ENCODE results near the gene TYROBP.
"Not testable (repeated sequence)": the region's sequence is repeated elsewhere in the genome, so short reads cannot be mapped to it uniquely, and the experiment has no call there.

Gene TYROBP

DNA sequence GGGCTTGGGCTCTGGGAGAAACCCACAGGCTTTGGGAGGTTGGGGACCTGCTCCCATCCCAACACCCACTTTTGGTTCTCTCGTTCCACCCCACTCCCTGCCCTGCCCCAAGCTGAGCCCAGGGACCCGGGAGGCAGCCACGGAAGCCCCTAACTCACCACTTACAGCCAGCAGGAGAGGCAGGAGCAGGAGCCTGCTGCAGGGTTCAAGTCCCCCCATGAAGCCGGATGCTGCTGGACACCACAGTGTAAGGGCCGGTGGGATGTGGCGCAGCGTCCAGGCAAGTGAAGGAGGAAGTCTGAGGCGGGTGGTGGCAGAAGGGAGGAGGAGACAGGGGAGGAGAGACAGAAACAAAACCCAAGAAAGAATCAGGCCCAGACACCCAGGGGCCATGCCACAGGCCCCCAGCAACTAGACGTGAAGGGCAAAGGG, at the start of gene TYROBP:
TYROBP (minus strand) TSS at position 286 of the 432 bp plus-strand sequence; CDS start at position 219, 67 bp downstream.
- in situ Hi-C loops (cut with MboI; ENCODE audit: low sequenced_read_pairs): no loop called here

DNA sequence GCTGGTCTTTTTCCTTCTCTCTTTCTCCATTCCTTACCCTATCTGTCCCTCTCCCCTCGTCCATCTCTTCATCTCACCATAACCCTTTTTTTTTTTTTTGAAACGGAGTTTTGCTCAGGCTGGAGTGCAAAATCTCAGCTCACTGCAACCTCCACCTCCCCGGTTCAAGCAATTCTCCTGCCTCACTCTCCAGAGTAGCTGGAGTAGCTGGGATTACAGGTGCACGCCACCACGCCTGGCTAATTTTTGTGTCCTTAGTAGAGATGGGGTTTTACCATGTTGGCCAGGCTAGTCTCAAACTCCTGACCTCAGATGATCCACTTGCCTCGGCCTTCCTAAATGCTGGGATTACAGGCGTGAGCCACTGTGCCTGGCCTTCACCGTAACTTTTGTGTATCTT, 49.3 kb upstream of the TYROBP start:
- in situ Hi-C loops (cut with MboI; ENCODE audit: low sequenced_read_pairs): not testable (repeated sequence)

DNA sequence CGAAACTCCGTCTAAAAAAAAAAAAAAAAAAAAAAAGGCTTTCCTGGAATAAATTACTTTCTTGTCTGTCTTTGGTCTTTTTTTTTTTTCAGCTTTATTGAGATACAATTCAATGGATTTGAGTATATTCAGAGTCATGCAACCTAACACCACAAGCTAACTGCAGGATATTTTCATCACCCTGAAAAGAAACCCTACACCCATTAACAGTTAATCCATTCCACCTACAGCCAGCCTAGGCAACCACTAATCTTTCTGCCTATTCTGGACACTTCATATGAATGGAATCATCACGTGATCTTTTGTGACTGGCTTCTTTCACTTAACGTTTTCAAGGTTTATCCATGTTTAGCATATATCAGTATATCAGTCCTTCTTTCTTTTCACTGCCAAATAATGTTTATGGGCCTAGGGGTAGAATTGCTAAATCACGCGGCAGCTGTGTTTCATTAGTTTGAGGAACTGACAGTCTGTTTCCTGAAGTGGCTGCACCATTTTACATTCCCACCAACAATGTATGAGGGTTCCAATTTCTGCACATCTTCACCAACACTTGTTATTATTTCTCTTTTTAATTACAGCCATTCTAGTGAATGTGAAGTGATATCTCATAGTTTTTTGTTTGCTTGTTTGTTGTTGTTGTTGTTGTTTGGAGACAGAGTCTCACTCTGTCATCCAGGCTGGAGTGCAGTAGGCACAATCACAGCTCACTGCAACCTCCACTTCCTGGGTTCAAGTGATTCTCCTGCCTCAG, 48.0 kb upstream of the TYROBP start:
- in situ Hi-C loops (cut with MboI; ENCODE audit: low sequenced_read_pairs): no loop called here

- in situ Hi-C loops (cut with MboI; ENCODE audit: low sequenced_read_pairs): no loop called here
Observed at GRCh38 chr19:35949131-35949530, 41.0 kb upstream of the TYROBP start.

- in situ Hi-C loops (cut with MboI; ENCODE audit: low sequenced_read_pairs): no loop called here
Observed at GRCh38 chr19:35946203-35946602, 38.1 kb upstream of the TYROBP start.

DNA sequence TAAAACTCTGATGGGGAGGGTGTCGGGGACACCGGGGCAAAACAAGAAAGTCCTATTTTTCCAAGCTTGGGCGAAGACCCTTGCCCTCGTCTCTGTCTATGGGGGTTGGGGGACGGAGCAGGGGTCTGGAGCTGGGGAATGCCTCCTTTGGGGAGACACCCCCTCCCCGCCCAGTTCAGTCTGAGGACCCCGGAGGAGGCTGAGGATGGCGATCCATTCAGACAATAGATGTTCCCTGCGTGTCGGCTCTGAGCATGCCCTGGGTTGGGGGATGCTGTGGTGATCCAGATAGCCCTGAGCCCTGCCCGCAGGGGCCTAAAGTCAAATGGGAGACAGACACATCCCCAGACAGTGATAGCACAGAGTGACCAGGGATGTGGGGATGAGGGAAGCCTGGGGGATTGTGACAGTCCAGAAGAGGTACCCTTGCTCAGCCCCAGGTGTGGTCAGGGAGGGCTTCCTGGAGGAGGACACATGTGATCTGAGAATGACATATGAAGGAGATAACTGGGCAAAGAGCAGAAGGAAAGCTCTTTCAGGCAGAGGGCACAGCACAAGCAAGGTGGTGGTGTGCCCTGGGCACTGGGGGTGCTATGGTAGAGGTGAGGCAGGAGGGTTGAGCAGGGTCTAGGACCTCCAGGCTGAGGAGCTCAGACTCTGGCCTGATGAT, 37.2 kb upstream of the TYROBP start:
- in situ Hi-C loops (cut with MboI; ENCODE audit: low sequenced_read_pairs): no loop called here

DNA sequence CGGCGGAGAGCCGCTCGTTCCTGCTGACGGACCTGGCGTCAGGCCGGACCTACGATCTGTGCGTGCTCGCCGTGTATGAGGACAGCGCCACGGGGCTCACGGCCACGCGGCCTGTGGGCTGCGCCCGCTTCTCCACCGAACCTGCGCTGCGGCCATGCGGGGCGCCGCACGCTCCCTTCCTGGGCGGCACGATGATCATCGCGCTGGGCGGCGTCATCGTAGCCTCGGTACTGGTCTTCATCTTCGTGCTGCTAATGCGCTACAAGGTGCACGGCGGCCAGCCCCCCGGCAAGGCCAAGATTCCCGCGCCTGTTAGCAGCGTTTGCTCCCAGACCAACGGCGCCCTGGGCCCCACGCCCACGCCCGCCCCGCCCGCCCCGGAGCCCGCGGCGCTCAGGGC, 36.5 kb upstream of the TYROBP start:
- in situ Hi-C loops (cut with MboI; ENCODE audit: low sequenced_read_pairs): no loop called here

DNA sequence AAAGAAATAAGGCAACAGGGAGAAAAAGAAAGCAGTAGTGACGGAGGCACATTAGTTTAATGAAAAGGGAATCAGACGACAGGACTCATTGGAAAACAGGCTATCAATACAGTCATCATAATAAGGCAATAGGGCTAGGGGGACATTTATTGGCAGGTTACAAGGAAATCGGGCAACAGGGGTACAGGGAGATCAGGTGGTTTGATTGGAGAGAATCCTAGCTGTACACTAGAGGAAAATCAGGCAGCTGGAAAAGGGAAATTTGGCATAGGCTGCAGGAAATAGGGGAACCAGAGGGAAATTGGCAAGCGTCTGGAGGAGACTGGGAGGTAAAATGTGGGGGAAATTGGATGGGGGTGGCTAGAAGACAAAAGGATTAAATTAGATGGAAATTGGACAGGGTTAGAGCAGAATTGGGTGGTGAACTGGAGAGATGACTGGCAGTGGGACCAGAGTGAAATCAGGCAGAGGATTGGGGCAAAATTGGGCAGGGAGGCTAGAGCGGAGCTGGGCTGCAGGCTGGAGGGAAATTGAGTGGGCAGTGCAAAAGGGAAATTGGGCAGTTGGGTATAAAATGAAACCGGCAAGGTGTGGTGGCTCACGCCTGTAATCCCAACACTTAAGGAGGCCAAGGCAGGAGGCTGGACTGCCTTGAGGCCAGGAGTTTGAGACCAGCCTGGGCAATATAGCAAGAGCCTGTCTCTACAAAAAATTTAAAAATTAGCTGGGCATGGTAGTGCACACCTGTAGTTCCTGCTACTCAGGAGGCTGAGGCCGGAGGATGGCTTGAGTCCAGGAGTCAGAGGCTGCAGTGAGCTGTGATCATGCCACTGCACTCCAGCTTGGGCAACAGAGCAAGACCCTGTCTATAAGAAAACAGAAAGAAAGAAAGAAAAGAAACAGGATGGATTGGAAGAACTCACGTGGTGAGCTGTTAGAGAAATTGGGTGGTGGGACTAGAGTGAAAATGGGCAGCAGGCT, 35.5 kb upstream of the TYROBP start:
- in situ Hi-C loops (cut with MboI; ENCODE audit: low sequenced_read_pairs): no loop called here

- in situ Hi-C loops (cut with MboI; ENCODE audit: low sequenced_read_pairs): no loop called here
Observed at GRCh38 chr19:35942235-35942634, 34.1 kb upstream of the TYROBP start.

DNA sequence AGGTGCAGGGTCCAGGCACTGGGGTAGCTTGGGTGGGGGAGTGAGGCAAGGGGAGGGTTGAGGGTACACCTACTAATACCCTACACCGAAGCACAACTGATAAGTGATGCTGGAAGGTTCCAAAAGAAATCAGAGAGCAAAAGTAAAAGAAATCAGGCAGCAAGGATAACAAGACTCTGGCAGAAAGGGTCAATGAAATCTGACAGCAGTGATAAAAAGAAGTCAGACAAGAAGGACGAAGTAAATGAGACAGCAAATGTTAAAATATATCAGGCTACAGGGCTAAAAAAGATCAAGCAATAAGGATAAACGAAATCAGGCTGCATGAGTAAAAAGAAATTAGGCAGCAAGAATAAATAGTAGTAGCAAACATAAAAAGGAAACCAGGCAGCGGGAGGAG, 32.7 kb upstream of the TYROBP start:
- in situ Hi-C loops (cut with MboI; ENCODE audit: low sequenced_read_pairs): no loop called here

DNA sequence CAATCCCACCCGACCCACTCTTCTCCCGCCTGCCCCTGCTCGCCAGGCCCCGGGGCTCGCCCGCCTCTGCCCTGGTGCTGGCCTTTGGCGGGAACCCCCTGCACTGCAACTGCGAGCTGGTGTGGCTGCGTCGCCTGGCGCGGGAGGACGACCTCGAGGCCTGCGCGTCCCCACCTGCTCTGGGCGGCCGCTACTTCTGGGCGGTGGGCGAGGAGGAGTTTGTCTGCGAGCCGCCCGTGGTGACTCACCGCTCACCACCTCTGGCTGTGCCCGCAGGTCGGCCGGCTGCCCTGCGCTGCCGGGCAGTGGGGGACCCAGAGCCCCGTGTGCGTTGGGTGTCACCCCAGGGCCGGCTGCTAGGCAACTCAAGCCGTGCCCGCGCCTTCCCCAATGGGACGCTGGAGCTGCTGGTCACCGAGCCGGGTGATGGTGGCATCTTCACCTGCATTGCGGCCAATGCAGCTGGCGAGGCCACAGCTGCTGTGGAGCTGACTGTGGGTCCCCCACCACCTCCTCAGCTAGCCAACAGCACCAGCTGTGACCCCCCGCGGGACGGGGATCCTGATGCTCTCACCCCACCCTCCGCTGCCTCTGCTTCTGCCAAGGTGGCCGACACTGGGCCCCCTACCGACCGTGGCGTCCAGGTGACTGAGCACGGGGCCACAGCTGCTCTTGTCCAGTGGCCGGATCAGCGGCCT, 32.1 kb upstream of the TYROBP start:
- in situ Hi-C loops (cut with MboI; ENCODE audit: low sequenced_read_pairs): no loop called here

DNA sequence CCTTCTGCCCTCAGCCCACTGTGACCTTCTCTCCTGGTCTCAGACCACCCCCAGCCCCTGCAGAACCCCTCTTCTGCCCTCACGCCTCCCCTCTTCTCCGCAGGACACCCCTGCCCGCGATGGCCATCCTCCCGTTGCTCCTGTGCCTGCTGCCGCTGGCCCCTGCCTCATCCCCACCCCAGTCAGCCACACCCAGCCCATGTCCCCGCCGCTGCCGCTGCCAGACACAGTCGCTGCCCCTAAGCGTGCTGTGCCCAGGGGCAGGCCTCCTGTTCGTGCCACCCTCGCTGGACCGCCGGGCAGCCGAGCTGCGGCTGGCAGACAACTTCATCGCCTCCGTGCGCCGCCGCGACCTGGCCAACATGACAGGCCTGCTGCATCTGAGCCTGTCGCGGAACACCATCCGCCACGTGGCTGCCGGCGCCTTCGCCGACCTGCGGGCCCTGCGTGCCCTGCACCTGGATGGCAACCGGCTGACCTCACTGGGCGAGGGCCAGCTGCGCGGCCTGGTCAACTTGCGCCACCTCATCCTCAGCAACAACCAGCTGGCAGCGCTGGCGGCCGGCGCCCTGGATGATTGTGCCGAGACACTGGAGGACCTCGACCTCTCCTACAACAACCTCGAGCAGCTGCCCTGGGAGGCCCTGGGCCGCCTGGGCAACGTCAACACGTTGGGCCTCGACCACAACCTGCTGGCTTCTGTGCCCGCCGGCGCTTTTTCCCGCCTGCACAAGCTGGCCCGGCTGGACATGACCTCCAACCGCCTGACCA, 31.4 kb upstream of the TYROBP start:
- in situ Hi-C loops (cut with MboI; ENCODE audit: low sequenced_read_pairs): loop anchor here (10.0 kb wide), 1 partner anchor 65 kb away; no protein-coding TSS in a partner anchor

- in situ Hi-C loops (cut with MboI; ENCODE audit: low sequenced_read_pairs): loop anchor here (10.0 kb wide), 1 partner anchor 64 kb away; no protein-coding TSS in a partner anchor
Observed at GRCh38 chr19:35938282-35939224, 30.5 kb upstream of the TYROBP start.

- in situ Hi-C loops (cut with MboI; ENCODE audit: low sequenced_read_pairs): loop anchor here (10.0 kb wide), 1 partner anchor 63 kb away; no protein-coding TSS in a partner anchor
Observed at GRCh38 chr19:35937345-35938281, 29.5 kb upstream of the TYROBP start.

GRCh38 chr19:35936738-35937268, 28.7 kb upstream of the TYROBP start:
- in situ Hi-C loops (cut with MboI; ENCODE audit: low sequenced_read_pairs): loop anchor here (10.0 kb wide), 1 partner anchor 62 kb away; no protein-coding TSS in a partner anchor

DNA sequence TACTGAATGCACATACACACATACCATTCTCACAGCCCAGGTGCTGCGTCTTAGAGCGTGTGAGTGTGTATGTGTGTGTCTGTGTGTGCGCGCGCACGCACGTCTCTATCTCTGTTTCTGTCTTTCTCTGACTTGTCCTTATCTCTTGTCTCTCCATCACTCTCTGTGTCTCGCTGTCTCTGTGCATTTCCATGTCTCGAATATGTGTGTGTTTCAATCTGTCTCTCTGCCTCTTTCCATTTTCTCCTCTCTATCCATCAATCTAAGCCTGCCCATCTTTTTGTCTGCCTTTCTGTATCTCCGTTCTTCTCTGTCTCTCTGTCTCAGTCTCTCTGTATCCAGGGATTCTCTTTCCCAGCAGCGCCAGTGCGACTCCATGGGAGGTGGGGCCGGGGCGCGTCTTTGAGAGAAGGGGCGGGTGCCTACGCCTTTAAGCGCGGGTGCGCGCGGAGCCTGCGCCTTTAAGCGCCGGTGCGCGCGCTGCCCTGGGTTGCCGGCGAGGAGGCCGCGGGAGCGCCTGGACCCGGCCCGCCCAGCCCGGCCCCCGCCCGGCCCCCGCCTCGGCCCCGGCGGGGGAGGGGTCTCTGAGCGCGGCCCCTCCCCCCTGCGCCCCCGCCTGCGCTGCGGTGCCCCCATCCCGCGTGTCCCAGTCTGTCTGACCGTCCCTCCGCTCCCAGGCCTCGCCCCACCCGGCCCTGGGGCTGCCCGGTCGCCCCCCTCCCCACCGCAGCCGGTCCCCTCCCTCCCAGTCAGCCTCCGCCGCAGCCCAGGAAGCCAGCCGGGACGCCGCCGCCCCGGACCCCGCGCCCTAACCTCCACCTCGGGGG, 28.0 kb upstream of the TYROBP start, which contains the start of gene LRFN3:
LRFN3 (plus strand) TSS at position 464 of the 827 bp plus-strand sequence. CDS start 3,052 bp downstream, outside the sequence.
- in situ Hi-C loops (cut with MboI; ENCODE audit: low sequenced_read_pairs): loop anchor here (10.0 kb wide), 1 partner anchor 61 kb away; no protein-coding TSS in a partner anchor

All from HL-60/S4 treated with phorbol 12-myristate 13-acetate at 8.2 ng/mL for 4 days and 3 days (cell line).